GM12801 (cell line): ENCODE results near the gene CHCHD3.

ENCODE experiments used
- TF ChIP-seq, protein P1 (sequence below): IDR thresholded peaks from one replicate; pipeline ENCODE4 v1.5.1; 2011; ENCODE audit warnings: control low read depth; ENCODE audit not compliant: insufficient read length; ENCODE audit errors: extremely low read depth

Gene CHCHD3

DNA sequence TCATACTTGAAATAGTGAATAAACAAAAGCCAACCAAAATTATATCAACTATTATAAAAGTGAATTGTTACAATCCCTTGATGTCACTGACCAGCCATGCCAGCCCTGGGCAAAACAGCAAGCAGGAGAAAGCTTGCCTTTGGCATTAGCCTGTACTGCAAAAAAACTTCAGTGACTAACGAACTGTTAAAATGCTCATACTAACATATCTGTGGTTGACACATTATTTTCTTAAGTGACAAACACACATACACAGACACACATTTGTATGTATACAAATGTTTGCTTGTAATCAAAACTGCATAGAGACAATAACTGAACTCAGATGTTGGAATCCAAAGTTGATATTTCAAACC is 29.5 kb downstream of the CHCHD3 start:
- TF ChIP-seq, protein P1, sequence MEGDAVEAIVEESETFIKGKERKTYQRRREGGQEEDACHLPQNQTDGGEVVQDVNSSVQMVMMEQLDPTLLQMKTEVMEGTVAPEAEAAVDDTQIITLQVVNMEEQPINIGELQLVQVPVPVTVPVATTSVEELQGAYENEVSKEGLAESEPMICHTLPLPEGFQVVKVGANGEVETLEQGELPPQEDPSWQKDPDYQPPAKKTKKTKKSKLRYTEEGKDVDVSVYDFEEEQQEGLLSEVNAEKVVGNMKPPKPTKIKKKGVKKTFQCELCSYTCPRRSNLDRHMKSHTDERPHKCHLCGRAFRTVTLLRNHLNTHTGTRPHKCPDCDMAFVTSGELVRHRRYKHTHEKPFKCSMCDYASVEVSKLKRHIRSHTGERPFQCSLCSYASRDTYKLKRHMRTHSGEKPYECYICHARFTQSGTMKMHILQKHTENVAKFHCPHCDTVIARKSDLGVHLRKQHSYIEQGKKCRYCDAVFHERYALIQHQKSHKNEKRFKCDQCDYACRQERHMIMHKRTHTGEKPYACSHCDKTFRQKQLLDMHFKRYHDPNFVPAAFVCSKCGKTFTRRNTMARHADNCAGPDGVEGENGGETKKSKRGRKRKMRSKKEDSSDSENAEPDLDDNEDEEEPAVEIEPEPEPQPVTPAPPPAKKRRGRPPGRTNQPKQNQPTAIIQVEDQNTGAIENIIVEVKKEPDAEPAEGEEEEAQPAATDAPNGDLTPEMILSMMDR, result no peak

DNA sequence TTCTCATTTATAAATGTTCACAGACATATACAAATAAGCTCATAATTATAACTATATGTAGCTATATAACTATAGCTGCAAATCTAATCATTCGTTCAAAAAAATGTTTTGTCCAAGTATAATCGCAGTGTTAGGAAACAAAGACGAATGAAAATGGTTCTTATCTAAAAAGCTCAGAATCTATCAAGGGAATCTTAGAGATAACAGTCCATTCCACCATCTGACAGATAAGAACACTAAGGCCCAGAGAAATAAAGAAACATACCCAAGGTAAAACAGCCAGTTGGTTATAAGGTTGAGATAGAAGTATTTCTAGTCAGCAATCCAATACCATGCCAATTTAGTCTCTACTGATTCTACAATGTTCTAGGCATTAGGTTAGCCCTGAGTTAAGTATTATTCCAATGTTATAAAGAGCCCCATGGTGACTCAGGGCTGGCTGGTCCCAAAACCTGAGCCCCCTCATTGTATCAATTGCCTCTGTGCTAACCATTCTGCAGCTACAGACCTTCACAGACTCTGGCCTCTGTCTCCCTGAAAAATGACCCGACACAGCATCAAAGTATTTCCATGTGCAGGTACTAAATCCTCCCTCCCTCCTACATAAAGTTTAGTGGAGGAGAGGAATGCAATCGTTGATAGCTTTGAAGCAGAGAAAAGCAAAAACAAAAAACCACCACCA is 30.0 kb downstream of the CHCHD3 start:
- TF ChIP-seq, protein P1, result no peak

DNA sequence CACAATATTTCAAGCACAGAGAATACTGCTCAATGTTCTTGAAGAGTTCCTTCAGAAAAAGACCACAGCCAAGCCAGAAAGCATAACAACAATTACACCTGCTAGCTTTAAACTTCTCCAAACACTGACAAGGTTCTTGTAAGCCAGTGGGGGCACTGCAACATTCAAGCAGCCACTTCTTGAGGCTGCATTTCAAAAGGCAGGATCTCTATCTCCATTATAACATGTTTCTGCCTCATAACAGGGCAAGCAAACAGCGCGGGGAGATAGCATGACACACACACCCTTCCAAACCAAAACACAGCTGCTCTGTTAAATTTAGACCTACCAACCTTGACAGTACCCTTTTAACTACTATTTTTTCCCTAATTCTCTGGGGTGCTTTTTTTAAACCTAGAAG is 30.8 kb downstream of the CHCHD3 start:
- TF ChIP-seq, protein P1, result no peak

DNA sequence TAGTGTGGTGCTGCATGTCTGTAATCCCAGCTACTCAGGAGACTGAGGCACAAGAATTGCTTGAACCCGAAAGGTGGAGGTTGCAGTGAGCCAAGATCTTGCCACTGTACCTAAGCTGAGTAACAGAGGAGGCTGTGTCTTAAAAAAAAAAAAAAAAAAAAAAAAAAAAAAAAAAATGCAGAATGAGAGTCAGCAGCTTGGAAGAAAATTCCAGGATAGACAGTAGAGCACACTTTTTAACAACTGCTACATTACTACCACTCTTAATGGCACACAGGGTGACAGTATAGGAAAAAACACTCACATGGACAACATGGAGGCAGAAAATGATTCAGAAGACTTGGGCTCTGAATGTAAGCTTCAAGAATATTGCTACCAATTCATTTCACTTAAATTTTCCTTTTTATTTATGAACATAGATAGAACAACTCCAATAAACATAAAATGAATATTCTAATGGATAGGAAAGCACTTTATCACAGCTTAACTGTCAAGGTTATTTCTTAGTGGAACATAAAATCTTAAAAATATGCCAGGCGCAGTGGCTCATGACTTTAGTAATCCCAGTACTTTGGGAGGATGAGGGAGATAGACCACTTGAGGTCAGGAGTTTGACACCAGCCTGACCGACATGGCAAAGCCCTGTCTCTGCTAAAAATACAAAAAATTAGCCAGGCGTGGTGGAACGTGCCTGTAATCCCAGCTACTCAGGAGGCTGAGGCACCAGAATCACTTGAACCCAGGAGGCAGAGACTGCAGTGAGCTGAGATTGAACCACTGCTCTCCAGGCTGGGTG is 31.5 kb downstream of the CHCHD3 start:
- TF ChIP-seq, protein P1, result no peak

DNA sequence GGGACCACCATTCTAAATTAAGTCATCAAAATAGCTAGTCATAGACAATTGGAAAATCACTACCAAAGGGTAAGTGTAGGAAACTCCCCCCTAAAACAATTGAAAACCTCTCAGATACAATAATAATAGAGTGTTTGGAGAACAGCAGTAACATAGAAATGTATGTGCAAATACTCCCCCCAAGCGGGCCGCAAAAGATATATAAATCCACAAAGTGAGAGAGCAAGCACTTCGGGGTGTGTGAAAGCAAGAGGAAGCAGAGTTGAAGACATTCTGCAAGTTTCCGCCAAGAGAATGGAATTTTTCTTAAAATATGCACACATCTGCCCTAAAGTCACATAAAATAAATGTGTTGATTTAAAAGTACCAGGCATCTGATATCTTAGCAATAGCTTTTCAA is 33.3 kb downstream of the CHCHD3 start:
- TF ChIP-seq, protein P1, result no peak

DNA sequence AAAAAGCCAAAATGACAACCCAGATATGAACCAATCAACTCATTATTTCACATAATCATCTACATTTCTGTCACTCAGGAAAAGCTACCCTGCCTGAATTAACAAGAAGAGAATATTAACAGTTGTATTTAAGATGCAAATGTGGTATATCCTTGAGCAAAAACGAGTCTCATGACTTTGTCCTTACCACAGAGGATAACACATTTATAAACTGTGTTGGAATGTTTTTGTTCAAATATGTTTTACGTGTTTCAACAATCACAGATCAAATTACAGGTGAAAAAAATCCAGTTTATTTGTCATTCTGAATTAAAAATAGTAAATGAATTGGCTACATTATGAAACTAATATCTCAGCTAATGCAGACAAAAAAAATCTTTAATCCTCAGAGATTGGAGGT is 34.6 kb downstream of the CHCHD3 start:
- TF ChIP-seq, protein P1, result no peak

DNA sequence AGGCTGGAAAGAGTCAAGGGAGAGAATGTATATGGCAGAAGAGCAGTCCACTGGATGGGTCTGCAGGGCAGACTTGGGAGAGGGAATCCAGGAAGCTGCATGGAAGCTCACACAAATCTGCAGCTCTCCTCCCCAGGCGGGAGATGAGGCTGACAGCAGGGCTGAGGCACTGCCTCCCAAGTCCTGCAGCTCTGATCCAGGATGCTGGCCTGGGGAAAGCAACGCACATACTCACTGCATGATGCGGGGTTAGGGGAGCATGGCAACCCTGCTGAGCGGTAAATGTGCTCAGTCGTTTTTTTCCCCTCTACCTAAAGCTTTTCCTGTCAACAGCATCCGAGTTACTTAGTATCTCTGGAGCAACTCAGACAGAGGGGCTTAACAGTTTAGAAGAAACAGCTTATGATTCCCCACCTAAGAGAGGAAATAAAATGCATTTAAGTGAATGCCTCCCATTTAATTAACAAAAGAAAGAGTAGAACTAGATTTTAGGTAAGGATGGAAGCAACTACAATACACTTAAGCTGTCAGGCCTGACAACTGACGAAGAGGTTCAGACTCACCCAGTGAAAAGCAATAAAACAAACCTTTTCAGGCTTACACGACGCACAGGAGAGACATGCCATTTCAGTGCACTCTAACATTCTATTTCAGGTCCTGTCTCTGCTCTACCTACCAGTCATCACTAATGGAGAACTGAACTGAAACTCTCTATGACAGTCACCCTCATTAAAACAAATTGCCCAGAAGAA is 37.0 kb downstream of the CHCHD3 start:
- TF ChIP-seq, protein P1, result no peak
